ENCODE measurements around the gene DNM3.

DNA sequence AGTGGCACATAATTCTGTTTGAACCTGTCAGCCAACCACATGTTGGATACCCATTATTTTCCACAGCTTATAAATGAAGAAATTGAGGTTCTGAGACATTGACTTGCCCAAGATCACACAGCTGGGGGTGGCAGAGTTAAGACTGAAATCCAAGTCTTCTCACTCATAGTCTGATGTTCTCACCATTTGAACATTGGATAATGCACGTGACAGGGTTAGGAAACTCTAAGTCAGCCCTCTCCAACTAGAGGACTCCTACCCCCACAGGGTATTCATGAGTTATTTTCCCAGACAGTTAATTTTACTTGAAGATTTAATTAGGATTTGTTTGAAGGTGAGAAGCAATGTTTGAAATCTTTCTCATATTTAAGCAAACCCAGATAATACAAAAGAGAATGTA lies 541.1 kb downstream of the DNM3 start:
- TF ChIP-seq, protein P1, sequence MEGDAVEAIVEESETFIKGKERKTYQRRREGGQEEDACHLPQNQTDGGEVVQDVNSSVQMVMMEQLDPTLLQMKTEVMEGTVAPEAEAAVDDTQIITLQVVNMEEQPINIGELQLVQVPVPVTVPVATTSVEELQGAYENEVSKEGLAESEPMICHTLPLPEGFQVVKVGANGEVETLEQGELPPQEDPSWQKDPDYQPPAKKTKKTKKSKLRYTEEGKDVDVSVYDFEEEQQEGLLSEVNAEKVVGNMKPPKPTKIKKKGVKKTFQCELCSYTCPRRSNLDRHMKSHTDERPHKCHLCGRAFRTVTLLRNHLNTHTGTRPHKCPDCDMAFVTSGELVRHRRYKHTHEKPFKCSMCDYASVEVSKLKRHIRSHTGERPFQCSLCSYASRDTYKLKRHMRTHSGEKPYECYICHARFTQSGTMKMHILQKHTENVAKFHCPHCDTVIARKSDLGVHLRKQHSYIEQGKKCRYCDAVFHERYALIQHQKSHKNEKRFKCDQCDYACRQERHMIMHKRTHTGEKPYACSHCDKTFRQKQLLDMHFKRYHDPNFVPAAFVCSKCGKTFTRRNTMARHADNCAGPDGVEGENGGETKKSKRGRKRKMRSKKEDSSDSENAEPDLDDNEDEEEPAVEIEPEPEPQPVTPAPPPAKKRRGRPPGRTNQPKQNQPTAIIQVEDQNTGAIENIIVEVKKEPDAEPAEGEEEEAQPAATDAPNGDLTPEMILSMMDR (IDR thresholded peaks at IDR 0.05): no peak
- no peak for TF ChIP-seq POLR2A (IDR thresholded peaks at IDR 0.05)

Data from adrenal gland (tissue), 5 donors.